Stimulated activated CD8-positive, alpha-beta memory T cell treated with anti-CD3 and anti-CD28 coated beads, Interleukin-15, amount 100 ng/mL, for 24 hours (primary cell): Measurements from ENCODE around the gene IL15.
"Not testable (repeated sequence)": the region's sequence is repeated elsewhere in the genome, so short reads cannot be mapped to it uniquely, and the experiment has no call there.

Experiments
- DNase-seq: peaks from one replicate; pipeline ENCODE4 v3.0.0-alpha.2; 2020; ENCODE audit warnings: low read depth

Gene IL15

DNA sequence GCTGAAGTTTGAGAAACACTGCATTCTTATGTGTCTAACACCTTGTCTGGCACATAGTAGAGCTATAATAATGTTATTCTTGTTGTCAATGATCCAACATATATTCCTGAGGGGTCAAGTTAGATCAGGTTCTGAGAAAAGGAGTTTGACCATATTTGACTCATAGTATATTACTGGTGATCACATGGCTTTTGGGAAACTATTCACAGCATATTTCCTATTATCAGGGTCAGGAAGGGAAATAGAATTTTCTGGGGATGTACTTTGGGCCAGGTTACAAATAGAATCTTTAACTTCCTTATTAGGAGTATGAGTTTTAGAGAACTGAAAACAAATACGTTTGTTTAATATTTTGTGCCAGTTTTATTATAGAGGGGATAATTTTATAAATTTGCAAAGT is 11.6 kb downstream of the IL15 start:
- no peak for DNase-seq

DNA sequence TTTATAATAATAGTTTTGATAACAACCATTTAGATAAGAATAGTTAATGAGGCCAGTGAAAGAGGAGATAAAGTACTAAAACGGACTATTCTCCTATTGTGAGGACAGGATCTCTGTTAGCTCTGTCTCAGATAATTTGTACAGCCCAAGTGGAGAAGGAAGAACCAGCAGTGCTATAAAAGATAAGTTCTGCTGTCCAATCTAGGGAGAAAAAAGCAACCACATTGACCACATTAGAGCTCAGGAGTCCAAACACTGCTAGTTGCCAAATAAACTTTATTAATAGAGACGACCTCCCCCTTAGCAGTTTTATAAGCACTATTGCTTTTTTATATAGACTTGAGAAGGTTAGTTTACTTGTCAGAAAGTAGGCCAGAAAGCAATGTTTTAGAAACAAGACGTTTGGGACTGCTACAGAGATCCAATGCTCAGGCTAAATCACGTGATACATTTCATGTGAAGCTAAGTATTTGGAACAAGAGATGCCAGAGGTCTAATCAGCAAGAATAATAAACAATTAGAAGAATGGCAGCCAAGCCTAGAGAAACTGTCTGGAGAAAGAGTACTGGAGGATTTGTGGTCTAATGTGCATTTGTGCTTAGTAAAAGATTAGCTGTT is 15.9 kb downstream of the IL15 start:
- no peak for DNase-seq

DNA sequence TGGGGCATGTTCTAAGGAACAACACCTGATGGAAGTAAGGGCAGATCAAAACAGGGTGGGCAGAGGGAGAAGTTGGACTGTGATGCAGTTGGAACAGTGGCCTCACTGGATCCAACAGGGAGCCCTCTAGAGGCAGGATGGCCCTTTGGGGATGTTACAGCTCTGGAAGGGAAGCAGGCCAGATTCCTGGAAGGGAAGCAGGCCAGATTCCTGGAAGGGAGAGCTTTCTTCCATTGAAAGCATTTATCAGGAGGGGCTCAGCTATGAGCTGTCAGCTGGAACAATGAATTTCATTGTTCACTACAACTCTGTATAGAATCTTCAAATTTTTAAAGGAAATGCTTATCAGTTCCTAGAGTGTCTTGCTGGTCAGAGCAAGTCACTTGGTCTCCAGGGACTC is 17.7 kb downstream of the IL15 start:
- DNase-seq = no peak

DNA sequence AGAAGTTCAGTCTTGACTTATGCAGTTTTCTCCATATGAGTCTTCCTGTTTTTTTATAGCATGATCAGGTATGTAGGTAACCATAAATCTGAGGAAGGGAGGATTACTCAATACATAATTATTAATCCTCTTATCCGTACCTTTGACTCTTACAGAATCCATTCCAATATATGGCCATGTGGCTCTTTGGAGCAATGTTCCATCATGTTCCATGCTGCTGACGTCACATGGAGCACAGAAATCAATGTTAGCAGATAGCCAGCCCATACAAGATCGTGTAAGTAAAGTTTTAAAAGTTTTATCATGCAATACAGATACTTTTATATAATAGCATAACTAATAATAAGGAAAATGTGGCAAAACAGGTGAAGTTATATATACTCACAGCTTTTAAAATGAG is 19.6 kb downstream of the IL15 start:
- DNase-seq = no peak

DNA sequence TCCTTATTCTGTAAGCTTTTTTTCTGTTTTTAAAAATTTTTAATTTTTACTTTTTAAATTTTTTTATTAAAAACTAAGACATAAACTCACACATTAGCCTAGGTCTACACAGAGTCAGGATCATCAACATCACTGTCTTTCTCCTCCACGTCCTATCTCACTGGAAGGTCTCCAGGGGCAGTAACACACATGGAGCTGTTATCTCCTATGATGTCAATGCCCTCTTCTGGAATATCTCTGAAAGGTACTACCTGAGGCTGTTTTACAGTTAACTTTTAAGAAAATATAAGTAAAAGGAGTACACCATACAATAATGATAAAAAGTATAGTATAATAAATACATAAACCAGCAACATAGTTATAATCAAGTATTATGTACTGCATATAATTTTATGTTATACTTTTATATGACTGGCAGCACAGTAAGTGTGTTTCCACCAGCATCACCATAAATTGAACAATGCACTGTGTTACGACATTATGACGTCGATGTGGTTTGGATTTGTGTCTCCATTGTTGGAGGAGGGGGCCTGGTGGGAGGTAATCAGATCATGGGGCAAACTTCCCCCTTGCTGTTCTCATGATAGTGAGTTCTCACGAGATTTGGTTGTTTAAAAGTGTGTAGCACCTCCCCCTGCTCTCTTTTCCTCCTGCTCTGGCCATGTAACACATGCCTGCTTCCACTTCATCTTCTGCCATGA is 21.3 kb downstream of the IL15 start:
- no peak for DNase-seq

DNA sequence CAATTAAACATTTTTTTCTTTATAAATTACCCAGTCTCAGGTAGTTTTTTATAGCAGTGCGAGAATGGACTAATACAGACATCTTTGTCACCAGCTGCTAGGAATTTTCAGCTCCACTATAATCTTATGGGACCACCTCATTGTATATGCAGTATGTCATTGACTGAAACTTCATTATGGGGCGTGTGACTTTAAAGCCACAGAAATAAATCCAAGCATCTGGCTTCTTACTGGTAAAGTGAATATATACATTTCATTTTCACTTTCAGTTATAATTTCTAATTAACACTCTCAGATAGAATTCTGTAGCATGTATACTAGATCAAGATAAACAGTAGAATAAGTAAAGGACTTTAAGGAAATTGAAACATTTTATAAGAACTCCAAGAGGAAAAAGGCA is 21.9 kb downstream of the IL15 start:
- no peak for DNase-seq

DNA sequence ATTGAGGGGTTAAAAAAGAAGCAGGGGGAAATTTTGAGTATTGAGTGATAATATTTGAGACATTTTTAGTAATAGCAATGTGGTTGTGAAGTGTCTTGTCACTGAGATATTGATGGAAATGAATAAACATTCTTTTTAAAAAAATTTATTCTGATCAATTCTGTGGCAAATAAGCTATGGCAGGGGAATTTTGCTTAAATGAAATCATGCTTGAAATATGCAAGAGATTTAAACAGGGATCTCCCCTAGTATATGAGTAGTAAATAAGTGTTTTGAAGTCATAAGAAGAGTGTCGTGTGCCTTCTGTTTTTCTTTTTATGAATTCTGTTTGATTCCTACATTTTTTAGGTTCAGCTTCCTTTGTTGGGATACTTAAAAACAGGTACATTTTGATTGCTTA is 23.2 kb downstream of the IL15 start:
- DNase-seq = no peak

DNA sequence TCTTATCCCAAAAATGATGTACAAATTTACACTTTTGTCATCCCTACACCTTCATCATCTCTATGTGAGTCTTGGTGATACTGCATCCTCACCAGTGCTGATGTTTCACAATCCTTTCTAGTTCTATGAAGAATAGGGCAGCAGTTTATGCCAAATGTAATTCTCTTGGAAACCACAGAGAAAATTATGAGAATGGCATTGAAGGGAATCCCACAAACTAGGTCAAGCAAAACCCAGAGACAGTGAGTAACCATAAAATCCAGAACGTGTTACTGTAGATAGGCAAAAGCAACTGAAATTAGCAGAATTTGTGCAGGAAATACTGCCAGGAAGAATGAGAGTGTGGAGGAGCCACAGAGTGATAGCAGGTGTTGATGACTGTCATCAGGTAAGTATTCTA is 24.5 kb downstream of the IL15 start:
- DNase-seq = no peak

DNA sequence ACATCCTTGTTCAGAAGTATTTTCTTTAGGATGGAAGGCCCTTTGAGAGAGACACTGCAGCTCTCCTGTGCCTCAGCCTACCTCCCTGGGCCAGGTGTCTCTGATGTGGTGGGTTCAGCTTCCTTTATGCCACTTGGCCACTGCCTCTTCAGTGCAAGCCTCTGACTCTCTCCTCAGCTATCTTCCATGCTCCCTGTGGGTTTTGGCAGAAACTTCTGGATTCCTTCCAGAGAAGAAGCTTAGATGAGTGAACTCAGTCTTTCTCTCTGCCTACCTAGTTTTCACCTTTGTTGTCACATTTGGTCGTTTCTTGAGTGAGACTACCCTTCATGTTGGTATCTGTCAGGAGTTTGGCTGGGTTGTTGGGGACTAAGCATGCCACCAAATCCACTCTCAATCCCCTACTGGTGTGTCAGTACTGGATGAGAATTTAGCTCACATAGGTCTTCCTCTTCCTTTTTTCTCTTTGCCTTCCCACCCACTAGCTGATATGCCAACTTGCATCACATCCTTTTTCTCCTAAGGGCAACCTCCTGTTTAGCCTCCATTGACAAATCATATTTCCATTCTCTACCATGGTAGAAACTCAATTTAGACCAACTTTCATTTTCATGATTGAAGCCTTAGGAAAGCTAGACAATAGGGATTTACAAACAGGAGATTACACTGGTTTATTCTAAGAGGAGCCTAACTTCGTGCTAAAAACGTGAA is 32.0 kb downstream of the IL15 start:
- DNase-seq = no peak

DNA sequence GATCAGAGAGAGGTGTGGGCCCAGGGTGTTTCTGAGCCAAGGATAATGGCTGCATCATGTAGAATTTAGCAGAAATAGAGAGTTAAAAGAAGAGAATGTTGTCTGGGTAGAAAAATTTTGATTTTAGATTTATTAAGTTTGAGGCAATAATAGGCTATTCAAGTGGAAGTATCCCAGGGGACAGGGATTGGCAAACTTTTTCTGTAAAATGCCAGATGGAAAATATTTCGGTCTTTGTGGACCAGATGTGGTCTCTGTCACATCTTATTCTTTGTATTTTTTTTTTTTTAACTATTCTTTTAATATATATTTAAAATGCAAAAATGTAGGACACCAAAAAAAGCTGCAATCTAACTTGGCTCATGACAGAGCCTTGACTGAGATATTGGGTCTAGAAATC is 33.1 kb downstream of the IL15 start:
- DNase-seq = no peak

DNA sequence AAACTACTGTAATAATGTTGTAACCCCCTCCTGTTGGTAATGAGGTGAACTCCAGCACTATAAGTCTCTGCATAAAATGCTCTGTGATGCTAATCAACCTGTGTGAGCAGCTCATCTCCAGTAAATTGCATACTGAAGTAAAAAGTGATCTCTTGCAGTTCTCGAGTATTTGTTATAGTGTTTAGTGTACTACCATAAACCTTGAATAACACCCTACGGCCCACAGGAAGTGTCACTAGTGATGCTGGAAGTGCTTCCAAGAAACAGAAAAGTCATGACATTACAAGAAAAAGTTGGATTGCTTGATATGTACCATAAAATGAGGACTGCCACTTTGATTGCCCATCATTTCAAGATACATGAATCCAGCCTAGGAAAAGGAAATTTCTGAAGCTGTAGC is 39.0 kb downstream of the IL15 start:
- no peak for DNase-seq

DNA sequence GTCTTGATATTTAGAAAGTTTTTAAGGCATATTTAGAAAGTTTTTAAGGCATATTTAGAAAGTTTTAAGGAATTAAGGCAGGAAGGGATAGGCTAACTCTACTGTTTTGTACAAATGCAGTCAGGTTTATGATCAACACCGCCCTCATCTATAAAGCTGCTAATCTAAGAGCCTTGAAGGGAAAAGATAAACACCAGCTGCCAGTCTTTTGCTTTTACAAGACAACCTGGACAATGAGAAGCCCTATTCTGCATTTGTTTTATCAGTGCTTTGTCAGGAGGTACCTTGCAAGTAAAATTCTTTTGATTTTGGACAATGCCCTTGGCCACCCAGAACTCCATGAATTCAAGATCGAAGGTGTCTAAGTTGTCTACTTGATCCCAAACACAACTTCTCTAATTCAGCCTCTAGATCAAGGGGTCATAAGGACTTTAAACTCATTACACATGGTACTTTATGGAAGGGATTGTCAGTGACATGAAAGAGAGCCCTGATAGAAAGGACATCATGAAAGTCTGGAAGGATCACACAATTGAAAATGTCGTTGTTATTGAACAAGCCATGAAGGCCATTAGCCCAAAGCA is 39.8 kb downstream of the IL15 start:
- DNase-seq = no peak

DNA sequence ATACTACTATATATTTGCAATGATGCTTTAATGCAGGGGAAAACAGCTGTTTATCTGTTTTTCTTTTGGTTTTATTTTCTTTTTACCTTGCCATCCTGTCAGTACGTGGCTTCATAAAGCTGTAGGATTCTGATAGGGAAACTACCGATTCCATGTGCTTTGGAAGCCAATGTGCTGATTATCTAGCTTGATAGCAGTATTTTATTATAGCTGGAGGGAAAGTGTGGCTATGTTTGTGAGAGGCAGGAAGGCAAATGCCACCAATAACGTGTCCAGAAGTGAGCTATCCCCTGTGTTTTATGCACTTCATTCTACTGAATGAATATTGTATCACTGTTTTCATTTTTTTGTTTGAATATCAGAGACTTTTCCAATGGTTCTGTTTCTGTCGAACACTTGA is 43.7 kb downstream of the IL15 start:
- DNase-seq = no peak

DNA sequence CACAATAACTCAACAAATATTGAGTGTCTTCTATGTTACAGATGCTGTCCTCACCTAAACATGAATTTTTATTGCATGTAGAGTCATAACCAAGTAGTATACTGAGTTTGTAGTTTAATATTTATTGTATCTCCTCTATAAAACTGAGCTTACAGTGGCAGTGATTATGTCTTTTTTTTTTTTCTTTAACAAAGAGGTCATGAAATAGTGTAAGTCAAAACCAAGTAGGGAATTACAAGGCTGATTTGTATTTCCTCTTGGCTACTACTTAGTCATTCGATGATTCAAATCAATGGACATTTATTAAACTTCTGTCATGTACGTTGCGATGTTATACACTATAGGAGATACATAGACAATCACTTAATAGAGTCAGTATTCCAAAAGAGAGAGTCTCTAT is 48.4 kb downstream of the IL15 start:
- no peak for DNase-seq

DNA sequence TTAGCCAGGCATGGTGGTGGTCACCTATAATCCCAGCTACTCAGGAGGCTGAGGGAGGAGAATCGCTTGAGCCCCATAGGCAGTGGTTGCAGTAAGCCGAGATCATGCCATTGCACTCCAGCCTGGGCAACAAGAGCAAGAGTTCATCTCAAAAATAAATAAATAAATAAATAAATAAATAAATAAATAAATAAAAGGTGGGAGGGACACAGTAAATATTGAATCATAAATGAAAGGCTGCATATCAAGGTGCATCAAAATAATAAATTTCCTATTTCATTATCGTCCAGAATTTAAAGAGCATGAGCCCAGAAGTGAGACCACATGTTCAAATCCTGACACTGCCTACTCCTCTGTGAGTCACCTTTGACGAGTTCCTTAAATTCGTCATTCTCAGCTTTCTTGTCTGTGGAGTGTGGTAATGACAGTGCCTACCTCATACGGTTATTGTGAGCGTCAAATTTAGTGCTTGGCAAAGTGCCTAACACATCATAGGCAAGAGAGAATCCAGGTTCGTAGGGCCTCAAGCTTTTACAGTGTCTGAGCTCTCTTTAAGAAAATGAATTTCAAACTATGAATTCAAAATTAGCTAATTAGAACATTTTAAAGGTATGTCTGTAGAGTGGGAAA is 49.9 kb downstream of the IL15 start:
- DNase-seq = no peak

DNA sequence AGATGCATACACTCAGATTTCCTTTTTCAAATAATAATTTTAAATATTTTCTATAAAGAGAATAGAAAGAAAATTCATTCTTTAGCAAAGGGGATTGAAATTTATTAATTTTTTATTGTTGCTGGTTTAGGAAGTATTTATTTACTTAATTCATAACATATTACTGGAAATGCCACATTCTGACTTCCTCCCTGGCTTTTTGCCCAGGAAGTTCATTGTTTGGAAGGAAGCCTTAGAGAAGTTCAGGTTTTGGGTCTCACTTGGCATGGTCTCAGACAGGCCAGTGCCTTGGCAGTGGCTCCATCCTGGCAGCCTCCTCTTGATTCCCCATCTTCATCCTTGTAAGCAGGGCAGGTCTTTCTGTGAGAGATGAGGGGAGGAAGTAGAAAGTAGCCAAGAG is 50.5 kb downstream of the IL15 start:
- DNase-seq = no peak

DNA sequence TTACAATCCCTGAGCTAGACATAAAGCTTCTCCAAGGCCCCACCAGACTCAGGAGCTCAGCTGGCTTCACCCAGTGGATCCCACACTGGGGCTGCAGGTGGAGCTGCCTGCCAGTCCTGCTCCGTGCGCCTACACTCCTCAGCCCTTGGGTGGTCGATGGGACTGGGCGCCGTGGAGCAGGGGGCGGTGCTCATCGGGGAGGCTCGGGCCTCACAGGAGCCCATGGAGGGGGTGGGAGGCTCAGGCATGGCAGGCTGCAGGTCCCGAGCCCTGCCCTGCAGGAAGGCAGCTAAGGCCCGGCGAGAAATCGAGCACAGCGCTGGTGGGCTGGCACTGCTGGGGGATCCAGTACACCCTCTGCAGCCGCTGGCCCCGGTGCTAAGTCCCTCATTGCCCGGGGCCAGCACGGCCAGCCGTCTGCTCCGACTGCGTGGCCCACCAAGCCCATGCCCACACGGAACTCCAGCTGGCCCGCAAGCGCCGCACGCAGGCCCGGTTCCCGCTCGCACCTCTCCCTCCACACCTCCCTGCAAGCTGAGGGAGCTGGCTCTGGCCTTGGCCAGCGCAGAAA is 53.4 kb downstream of the IL15 start:
- DNase-seq = not testable (repeated sequence)

DNA sequence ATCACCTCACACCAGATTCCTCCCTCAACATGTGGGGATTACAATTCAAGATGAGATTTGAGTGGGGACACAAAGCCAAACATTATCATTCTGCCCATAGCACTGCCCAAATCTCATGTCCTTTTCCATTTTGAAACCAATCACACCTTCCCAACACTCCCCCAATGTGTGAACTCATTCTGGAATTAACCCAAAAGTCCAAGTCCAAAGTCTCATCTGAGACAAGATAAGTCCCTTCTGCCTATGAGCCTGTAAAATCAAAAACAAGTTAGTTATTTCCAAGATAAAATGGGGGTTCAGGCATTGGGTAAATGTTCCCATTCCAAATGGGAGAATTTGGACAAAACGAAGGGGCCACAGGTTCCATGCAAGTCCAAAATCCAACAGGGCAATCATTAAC is 54.9 kb downstream of the IL15 start:
- DNase-seq = not testable (repeated sequence)

DNA sequence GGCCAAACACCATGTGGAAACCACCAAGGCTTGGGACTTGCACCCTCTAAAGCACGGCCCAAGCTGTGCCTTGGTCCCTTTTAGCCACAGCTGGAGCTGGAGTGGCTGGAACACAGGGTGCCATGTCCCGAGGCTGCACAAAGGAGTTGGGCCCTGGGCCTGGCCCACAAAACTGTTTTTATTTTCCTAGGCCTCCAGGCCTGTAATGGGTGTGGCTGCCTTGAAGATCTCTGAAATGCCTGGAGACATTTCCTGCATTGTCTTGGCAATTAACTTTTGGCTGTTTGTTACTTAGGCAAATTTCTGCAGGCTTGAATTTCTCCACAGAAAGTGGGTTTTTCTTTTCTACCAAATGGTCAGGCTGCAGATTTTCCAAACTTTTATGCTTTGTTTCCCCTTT is 55.7 kb downstream of the IL15 start:
- no peak for DNase-seq

DNA sequence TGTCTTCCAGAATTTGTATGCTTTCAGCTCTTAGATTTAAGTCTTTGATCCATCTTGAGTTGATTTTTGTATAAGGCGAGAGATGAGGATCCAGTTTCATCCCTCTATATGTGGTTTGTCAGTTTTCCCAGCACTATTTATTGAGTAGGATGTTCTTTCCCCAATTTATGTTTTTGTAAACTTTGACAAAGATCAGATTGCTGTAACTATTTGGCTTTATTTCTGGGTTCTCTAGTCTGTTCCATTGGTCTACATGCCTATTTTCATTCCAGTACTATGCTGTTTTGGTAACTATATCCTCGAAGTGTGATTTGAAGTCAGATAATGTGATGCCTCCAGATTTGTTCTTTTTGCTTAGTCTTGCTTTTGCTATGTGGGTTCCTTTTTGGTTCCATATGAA is 60.7 kb downstream of the IL15 start:
- DNase-seq = no peak

DNA sequence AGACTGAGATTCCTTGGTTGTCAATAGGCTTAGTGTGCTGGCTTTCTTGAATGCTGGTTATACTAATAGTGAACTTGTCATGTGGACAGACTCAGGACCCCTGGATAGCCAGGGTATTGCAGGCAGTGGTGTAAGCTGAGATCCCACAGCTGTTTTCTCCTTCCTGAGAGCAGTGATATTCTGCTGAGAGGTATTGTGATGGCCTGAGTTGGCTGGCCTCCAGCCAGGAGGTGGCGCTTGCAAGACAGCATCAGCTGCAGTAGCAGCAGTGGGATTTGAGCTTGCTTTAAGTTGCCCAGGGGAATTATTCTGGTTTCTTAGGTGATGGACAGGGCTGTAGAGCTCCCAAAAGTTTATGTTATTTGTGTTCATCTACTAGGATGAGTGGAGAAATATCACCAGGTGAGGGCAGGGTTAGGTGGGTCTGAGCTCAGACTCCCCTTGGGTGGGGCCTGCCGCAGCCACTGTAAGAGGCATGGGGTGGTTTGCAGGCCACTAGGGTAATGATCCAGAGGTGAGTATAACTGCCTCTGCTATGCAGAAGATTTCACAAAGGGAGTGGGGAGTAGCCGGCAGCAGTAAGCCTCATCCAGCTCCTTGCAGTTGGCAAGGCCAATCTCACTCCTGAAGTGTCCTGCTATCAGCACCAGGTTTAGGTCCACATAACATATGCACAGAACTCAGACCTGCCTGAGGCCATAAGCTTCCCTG is 66.2 kb downstream of the IL15 start:
- DNase-seq = no peak

DNA sequence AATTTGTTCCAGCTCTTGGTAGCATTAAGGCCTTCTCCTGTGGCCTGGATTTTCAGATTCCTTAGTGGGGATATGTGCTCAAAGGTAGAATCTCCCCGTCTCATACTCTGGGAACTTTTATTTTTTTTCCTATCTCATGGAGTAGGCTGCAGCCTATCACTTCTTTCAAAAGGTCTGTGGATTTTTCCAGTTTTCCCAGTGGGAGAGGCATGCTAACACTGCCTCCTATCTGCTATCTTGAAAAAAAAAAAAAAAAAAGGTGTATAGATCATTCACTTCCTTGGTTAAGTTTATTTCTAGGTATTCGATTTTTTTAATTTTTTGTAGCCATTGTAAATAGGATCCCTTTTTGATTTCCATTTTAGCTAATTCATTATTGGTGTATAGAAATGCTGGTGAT is 67.1 kb downstream of the IL15 start:
- DNase-seq = no peak
